GM18867 (cell line): Measurements from ENCODE around the gene CEBPG.

Experiments
- ATAC-seq: cut with Tn5 transposase; IDR thresholded peaks from one replicate; pipeline ENCODE4 v1.9.1; 2021; ENCODE audit warnings: mild to moderate bottlenecking, moderate library complexity; ENCODE audit not compliant: unreplicated experiment

CEBPG gene

GRCh38 chr19:33404506-33405253 lies 31.2 kb downstream of the CEBPG start:
- ATAC-seq = no peak

- ATAC-seq = no peak
These were observed 31.7 kb downstream of the CEBPG start for GRCh38 chr19:33405254-33405552.

GRCh38 chr19:33405553-33406461 lies 32.3 kb downstream of the CEBPG start:
- no peak for ATAC-seq

GRCh38 chr19:33406521-33407139 lies 33.1 kb downstream of the CEBPG start:
- ATAC-seq = no peak

- ATAC-seq = no peak
These were observed 33.6 kb downstream of the CEBPG start for GRCh38 chr19:33407140-33407551.

GRCh38 chr19:33407716-33408115 lies 34.2 kb downstream of the CEBPG start:
- ATAC-seq = no peak

- ATAC-seq = no peak
These were observed 34.6 kb downstream of the CEBPG start for GRCh38 chr19:33408116-33408515.

- ATAC-seq = no peak
These were observed 35.3 kb downstream of the CEBPG start for GRCh38 chr19:33408538-33409434.

- no peak for ATAC-seq
These were observed 36.6 kb downstream of the CEBPG start for GRCh38 chr19:33409906-33410685.

- ATAC-seq = no peak
These were observed 37.4 kb downstream of the CEBPG start for GRCh38 chr19:33410915-33411401.

- ATAC-seq = no peak
These were observed 38.2 kb downstream of the CEBPG start for GRCh38 chr19:33411621-33412180.

GRCh38 chr19:33412601-33413425 lies 39.3 kb downstream of the CEBPG start:
- ATAC-seq = no peak

GRCh38 chr19:33413426-33413725 lies 39.9 kb downstream of the CEBPG start:
- no peak for ATAC-seq

- no peak for ATAC-seq
These were observed 40.6 kb downstream of the CEBPG start for GRCh38 chr19:33413868-33414666.

GRCh38 chr19:33414667-33415605 lies 41.4 kb downstream of the CEBPG start:
- no peak for ATAC-seq

- no peak for ATAC-seq
These were observed 43.1 kb downstream of the CEBPG start for GRCh38 chr19:33416307-33417215.
